ENCODE data around the gene SLC25A11.

SLC25A11 gene, protein sequence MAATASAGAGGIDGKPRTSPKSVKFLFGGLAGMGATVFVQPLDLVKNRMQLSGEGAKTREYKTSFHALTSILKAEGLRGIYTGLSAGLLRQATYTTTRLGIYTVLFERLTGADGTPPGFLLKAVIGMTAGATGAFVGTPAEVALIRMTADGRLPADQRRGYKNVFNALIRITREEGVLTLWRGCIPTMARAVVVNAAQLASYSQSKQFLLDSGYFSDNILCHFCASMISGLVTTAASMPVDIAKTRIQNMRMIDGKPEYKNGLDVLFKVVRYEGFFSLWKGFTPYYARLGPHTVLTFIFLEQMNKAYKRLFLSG

GRCh38 chr17:4939796-4940554 lies at the start of gene SLC25A11, which contains the start of gene RNF167:
TSS of gene SLC25A11 (minus strand) at chr17:4940046. CDS start at chr17:4939910, 136 bp downstream.
TSS of gene RNF167 (plus strand) at chr17:4940268. CDS start at chr17:4940910, 642 bp downstream.
- DNase-seq, result peak; percentile 89 to 94

GRCh38 chr17:4987767-4988567 lies 48.1 kb upstream of the SLC25A11 start:
- no peak for DNase-seq

GRCh38 chr17:4986951-4987766 lies 47.3 kb upstream of the SLC25A11 start, which contains the start of gene CAMTA2:
TSS of gene CAMTA2 (minus strand) at chr17:4987675. CDS start at chr17:4986222, 1,453 bp downstream.
- peak; percentile 82 to 83 for DNase-seq

DNA sequence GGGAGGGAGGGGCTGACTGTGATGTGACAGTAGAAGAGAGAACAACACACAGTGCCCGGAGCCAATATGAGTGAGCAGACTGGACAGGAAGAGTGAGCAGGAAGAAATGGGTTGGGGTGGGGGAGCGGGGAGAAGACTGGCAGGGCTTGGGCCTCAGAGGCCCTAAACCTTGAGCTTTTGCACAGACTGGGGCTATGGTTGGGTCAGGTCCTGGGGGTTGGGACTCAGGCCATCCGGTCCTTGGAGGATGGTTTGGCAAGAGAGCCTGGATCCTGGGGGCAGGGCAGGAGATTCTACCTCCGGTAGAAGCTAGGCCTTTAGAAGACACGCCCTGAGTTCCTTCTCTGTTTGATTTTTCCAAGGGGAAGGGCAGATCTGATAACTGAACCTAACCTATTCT lies 46.6 kb upstream of the SLC25A11 start:
- DNase-seq, result no peak

DNA sequence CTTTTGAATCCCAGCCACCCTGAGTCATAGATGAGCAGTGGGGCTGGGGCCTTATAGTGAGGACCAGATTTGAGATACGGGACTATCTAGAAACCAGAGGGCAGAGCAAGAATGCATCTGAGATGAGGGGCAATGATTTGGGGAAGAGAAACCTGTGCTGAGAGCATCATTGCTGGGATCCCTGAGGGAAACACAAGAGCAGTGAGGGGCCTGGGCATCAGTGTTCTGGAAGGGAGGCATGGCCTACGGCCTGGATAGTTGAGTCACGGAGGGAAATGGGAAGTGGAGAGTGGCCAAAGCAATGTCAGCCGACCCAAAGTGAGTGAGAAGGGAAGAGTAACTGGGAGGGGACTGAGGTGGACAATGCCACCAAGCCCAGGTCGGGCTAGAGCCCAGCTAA lies 42.5 kb upstream of the SLC25A11 start:
- DNase-seq, result no peak

GRCh38 chr17:4980644-4981216 lies 40.9 kb upstream of the SLC25A11 start:
- peak; percentile 52 to 53 for DNase-seq

- DNase-seq, result no peak
These were observed 38.9 kb upstream of the SLC25A11 start for GRCh38 chr17:4978726-4979125.

DNA sequence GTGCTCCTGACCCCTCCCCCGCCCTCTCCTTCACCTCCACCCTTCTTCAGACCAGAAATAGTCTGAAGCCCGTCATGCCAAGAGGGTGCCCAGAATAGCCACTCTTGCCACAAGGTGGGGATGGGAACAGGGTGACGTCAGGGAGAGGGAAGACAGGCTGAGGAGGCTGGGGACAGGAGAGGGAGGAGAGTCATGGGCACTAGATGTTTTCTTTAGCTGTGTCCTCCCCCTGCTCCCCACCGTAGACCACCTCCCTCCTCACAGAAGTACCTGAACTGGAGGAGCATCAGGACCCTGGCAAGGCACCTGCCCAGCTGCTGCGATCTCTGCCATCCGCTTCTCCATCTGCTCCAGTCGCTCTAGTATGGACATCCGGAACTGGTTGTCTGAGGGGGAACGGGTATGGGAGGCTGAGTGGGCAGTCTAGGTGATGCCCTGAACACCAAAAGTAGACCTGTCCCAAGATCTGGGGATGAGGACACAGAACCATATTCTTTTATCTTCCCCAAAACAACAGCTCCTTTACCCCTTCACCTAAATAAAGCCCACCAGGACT lies 34.3 kb upstream of the SLC25A11 start:
- DNase-seq, result no peak

- no peak for DNase-seq
These were observed 33.6 kb upstream of the SLC25A11 start for GRCh38 chr17:4973256-4974114.

- DNase-seq, result no peak
These were observed 32.9 kb upstream of the SLC25A11 start for GRCh38 chr17:4972752-4973151.

DNA sequence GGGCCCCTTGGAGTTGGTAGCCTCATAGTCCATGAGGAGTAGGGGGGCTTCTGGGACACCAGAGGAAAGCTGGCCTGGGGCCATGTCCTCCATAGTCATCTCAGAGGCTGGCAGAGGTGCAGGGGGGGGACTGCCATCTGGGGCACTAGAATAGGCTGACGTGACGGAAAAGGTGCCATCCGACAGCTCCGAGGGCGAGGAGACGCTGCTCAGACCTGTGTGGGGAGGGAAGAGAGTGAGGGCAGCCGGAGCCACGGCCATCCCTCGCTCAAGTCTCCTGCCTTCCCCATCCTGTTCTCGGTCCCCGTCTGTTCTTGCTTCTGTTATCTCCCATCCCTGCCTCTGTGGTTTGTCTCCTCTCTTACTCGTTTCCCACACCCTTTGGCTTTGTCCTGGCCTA lies 32.5 kb upstream of the SLC25A11 start:
- DNase-seq, result no peak

DNA sequence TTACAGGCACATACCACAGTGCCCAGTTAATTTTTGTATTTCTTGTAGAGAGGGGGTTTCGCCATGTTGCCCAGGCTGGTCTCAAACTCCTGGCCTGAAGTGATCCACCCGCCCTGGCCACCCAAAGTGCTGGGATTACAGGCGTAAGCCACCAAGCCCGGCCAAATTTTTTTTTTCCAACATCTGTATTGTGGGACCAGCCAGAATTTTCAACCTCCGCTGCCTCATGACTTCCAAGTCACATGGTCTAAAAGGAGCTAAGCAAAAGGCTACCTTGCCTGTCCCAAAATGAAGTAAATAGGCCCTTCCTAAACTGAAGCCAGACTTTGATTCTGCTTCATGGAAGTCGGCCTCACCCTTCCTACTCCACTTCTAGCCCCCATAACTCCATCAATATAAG lies 32.0 kb upstream of the SLC25A11 start:
- DNase-seq, result no peak

DNA sequence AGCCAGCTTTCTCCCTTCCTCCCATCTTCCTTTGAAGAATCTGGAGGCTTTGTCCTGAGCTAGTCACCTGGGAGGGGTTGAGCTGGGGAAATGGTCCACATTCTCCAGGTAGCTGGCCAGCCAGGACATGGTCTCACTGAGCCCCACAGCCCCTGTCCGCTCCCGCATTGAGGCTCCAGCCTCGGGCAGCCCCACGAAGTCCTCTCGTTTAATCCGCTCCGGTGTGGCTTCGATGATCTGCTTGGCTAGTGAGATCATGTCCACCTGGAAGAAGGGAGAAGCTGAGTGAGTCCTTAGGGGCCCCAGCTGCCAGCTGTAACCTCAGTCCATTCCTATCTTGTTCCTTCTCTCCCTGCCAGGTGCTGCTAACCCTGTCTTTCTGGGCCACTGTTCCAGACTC lies 30.4 kb upstream of the SLC25A11 start:
- DNase-seq, result no peak

DNA sequence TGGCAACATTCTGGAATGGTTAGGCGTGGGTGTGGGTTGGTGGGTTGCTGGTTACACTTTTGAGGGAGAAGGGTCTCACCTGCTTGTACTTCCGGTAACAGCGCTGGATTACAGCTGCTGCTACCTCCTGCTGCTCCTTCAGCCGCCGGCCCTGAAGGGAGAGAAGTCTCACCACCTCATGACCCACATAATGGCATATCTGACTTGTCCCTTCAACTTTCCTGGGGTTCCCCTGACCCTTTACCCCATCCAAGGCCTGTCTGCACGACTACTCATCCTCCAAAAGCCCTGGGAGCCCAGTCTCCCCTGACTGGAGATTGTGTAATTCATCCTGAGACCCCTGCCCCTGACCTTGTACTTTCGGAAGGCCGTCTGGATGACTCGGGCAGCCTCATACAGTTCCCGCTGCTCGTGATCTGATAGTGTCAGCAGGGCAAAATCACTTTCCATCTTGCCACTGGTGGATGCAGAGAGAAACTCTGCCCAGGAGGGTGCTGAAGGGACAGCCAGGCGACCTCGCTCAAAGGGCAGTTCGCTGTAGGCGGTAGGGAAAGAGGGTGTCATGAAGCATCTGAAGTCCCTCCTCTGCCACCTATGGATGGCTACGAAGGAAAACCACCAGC lies 29.8 kb upstream of the SLC25A11 start:
- peak in 1 of 2 donors; percentile 36 for DNase-seq

GRCh38 chr17:4969047-4969550 lies 29.3 kb upstream of the SLC25A11 start:
- peak; percentile 46 to 52 for DNase-seq

GRCh38 chr17:4968486-4969046 lies 28.7 kb upstream of the SLC25A11 start:
- no peak for DNase-seq

DNA sequence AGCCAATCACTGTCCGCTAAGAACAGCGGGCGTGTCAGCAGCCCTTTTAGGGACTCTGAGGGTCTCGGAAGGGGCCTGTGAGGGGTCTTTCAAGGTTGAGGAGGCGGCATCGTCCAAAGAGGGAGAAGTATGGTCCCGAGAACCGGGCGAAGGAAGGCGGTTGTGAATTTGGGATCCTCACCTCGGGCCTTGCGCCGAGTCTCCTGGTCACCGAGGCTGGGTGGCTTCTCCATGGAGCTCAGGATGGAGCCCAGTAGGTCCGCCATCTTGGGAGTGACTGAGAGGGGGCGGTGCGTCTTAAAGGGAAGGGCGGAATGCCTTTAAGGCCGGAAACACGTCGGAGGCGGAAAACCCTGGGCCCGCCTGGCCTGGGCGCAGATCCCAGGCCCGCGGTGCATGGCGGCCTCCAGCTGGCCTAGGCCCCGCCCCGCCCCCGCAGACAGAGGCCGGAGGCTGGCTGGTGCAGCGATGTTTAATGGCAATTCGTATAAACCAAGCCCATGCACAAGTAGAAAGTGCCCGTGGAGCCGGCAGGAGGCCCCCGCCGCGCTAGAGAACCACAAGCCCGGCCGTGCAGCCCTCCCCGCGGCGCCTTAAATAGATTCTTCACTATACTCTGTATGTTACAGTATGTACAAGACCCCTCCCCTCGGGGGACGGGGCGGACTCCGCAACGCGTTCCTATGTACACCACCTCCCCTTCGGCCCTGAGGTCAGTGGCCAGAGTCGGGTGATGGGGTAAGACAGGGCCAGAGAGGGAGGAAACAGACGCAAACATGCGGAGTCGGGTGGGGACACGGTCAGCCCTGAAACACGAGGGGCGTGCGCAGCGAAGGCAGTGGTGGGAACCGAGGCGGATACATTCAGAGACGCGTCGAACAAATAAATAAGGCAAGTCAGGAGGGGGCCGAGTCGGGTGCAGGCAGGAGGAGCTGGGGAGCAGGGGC lies 28.0 kb upstream of the SLC25A11 start, which contains the start of gene SPAG7:
Gene SPAG7, minus strand, starts transcription at position 279 of the 947 bp plus-strand sequence. Its CDS starts 13 bp downstream, at position 266.
- peak; percentile 90 to 92 for DNase-seq

All from stimulated activated CD4-positive, alpha-beta T cell treated with anti-CD3 and anti-CD28 coated beads, Interleukin-2, amount 100 ng/mL, for 48 hours (primary cell).